GM19455 (cell line): Measurements from ENCODE around the gene PLXNC1.

ENCODE experiments used
- ATAC-seq: cut with Tn5 transposase; IDR thresholded peaks from one replicate; pipeline ENCODE4 v1.9.1; 2021; ENCODE audit not compliant: unreplicated experiment

Gene PLXNC1

GRCh38 chr12:94327809-94328208 lies 179.4 kb downstream of the PLXNC1 start:
- no peak for ATAC-seq

- no peak for ATAC-seq
These were observed 181.0 kb downstream of the PLXNC1 start for GRCh38 chr12:94329366-94329765.

DNA sequence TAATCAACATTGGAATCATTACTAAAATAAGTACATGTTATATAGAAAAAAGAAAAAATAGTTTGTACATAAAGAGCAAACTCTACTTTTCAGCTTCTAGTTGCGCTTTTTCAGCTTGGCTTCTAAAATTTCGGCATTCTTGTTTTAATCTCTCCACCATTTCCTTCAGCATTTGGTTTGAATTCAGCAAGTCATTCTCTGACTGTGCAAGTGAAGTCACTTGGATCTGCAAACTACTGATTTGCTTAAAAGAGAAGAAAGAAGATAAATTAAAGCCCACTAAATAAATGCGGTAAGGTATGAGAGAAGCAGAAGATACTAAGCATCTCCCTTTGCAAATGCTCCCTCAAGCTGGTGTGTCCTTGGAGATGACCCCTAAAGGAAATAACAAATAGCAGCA lies 185.0 kb downstream of the PLXNC1 start:
- ATAC-seq = no peak

DNA sequence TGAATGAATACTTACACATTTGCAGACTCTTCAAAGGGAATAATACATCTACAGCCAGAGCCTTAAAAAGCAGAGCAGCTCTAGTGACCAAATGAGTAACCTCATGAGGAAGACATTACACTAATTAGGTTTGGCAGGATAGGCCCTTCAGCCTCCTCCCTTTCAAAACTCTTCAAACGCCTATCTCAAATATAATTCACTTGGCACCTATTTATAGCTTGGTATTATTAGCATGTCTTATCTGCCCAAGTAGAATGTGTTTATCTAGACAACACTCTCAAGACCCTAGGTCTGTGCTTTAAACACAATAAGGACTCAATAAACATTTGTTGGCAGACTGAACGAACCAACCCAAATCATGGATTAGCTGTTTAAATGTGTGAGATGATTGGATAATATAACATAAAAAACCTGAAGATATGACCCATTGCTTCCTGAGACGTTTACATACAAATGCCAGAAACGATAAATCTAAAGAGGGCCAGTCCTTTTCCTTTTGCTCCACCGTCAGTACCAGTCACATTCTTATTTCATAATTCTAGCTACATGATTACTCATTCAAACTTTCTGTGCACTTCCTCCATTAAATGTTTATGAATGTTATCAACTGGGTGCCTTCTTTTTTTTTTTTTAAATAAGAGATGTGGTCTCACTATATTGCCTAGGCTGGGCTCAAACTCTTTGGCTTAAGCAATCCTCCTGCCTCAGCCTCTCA lies 188.0 kb downstream of the PLXNC1 start:
- ATAC-seq = no peak

GRCh38 chr12:94338006-94338794 lies 189.8 kb downstream of the PLXNC1 start:
- ATAC-seq = no peak

- ATAC-seq = no peak
These were observed 192.2 kb downstream of the PLXNC1 start for GRCh38 chr12:94340573-94340972.

- no peak for ATAC-seq
These were observed 204.8 kb downstream of the PLXNC1 start for GRCh38 chr12:94353130-94353529.
